ENCODE measurements around the gene FAM177B. TPM values are rescaled to one million over a fixed set of nuclear protein-coding genes. Genes with fewer than 3 reads are reported as not detected.

The FAM177B gene
- total RNA-seq, 1 donor from 2014 or later, result 0.44 TPM

GRCh38 chr1:222786121-222786520, 49.1 kb downstream of the FAM177B start:
- no peak for DNase-seq (ENCODE audit: low spot score)

GRCh38 chr1:222787729-222788128, 50.7 kb downstream of the FAM177B start:
- no peak for DNase-seq (ENCODE audit: low spot score)

GRCh38 chr1:222788402-222789156, 51.6 kb downstream of the FAM177B start:
- no peak for DNase-seq (ENCODE audit: low spot score)

GRCh38 chr1:222790115-222790514, 53.1 kb downstream of the FAM177B start:
- no peak for DNase-seq (ENCODE audit: low spot score)

GRCh38 chr1:222790520-222790919, 53.5 kb downstream of the FAM177B start:
- no peak for DNase-seq (ENCODE audit: low spot score)

GRCh38 chr1:222791006-222791710, 54.2 kb downstream of the FAM177B start:
- no peak for DNase-seq (ENCODE audit: low spot score)

- DNase-seq (ENCODE audit: low spot score), result no peak
These were observed 55.7 kb downstream of the FAM177B start for GRCh38 chr1:222792744-222793143.

GRCh38 chr1:222794656-222795474, 57.9 kb downstream of the FAM177B start:
- no peak for DNase-seq (ENCODE audit: low spot score)

GRCh38 chr1:222798116-222798515, 61.1 kb downstream of the FAM177B start:
- DNase-seq (ENCODE audit: low spot score), result no peak

GRCh38 chr1:222798975-222799374, 62.0 kb downstream of the FAM177B start:
- DNase-seq (ENCODE audit: low spot score), result no peak

Other genes starting within 250 kb of the FAM177B start
- gene HHIPL2, start 189.1 kb upstream of the FAM177B start, total RNA-seq, result 0.62 TPM
- 11.3 TPM for gene TAF1A, start 147.3 kb upstream of the FAM177B start, total RNA-seq
- 71.9 TPM for gene MIA3, start 119.1 kb upstream of the FAM177B start, total RNA-seq
- 56.5 TPM for gene AIDA, start 24.7 kb upstream of the FAM177B start, total RNA-seq
- 55.4 TPM for gene BROX, start 24.6 kb upstream of the FAM177B start, total RNA-seq
- 7.1 TPM for gene DISP1, start 77.8 kb downstream of the FAM177B start, total RNA-seq

Data from ureter (tissue), 1 donor.